Measurements from ENCODE around the gene UBE2H. TPM values are rescaled to one million over a fixed set of nuclear protein-coding genes. Genes with fewer than 3 reads are reported as not detected.

UBE2H gene
- total and polyA plus RNA-seq, 5 experiments from 2014 or later = 36.4 to 61.4 (median 46.7) TPM

DNA sequence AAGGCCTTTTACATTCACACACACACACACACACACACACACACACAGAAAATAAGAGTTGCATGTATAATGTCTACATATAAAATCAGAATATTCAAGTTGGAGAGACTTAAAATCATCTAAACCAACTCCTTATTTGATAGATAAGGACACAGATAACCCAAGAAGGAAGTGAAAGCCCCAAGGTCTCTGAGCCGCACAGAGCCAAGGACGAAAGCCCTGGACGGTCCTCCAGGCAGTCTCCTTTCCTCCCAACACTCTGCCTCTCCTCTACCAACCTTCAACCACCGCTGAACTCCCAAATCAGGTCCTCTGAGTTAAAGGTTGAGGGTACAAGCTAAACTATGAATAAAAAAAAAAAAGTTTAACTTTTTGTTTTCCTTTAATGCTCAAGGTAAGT, 28.2 kb downstream of the UBE2H start:
- peaks cover 0 to 59% (median 21%) of the 10 kb centered on the region in 3 donors for H3K36me3 Mint-ChIP-seq
- DNase-seq = no peak
- H3K4me3 Mint-ChIP-seq = no peak overlapping the region

GRCh38 chr7:129923709-129924108, 29.1 kb downstream of the UBE2H start:
- POLR2A ChIA-PET = no interaction called here
- peaks cover 22 to 60% (median 45%) of the 10 kb centered on the region in 4 donors for H3K4me1 Mint-ChIP-seq
- no peaks in the 10 kb centered on the region for H3K27me3 Mint-ChIP-seq
- peak overlapping the region in 3 of 10 donors; percentile 7 to 20 (median 11) for H3K4me3 Mint-ChIP-seq
- DNase-seq = no peak
- H3K9me3 Mint-ChIP-seq = no peaks in the 10 kb centered on the region
- ATAC-seq = no peak
- H3K36me3 Mint-ChIP-seq = peaks cover 0 to 58% (median 16%) of the 10 kb centered on the region in 3 donors
- peak overlapping the region in 9 of 10 donors; percentile 3 to 71 (median 23) for H3K27ac Mint-ChIP-seq

More for the DNA sequence above, 28.2 kb downstream of the UBE2H start:
- peak overlapping the region in 4 of 10 donors; percentile 15 to 60 (median 50) for H3K27ac Mint-ChIP-seq
- no peak for ATAC-seq
- no peaks in the 10 kb centered on the region for H3K9me3 Mint-ChIP-seq
- H3K27me3 Mint-ChIP-seq = no peaks in the 10 kb centered on the region
- POLR2A ChIA-PET = no interaction called here
- peaks cover 20 to 56% (median 43%) of the 10 kb centered on the region in 4 donors for H3K4me1 Mint-ChIP-seq

GRCh38 chr7:129919492-129919891, 33.3 kb downstream of the UBE2H start:
- Mint-ChIP-seq H3K36me3 (peaks cover 0 to 36% (median 9%) of the 10 kb centered on the region in 3 donors), H3K9me3 (no peaks in the 10 kb centered on the region), H3K27ac (peak overlapping the region in 5 of 10 donors; percentile 4 to 73 (median 41)), H3K27me3 (no peaks in the 10 kb centered on the region), H3K4me1 (peaks cover 32 to 73% (median 68%) of the 10 kb centered on the region in 4 donors), H3K4me3 (peak overlapping the region in 2 of 10 donors; percentile 14 to 26)
- POLR2A ChIA-PET = interaction anchor here (3.6 kb wide), 1 partner anchor 13 kb away, joined by 17 read pairs; no protein-coding TSS in a partner anchor
- DNase-seq (no peak), ATAC-seq (no peak)

- Mint-ChIP-seq H3K9me3 (no peaks in the 10 kb centered on the region), H3K4me1 (peaks cover 33 to 73% (median 68%) of the 10 kb centered on the region in 4 donors), H3K27me3 (no peaks in the 10 kb centered on the region), H3K27ac (peak overlapping the region in 2 of 10 donors; percentile 41 to 73), H3K4me3 (peak overlapping the region in 1 of 10 donors; percentile 14), H3K36me3 (peaks cover 0 to 36% (median 9%) of the 10 kb centered on the region in 3 donors)
- DNase-seq = no peak
- POLR2A ChIA-PET = interaction anchor here (0.7 to 3.6 kb wide), 2 partner anchors 12 to 66 kb away, joined by 3 to 17 read pairs; no protein-coding TSS in a partner anchor
- ATAC-seq = no peak
Measured at GRCh38 chr7:129918922-129919321, 33.8 kb downstream of the UBE2H start.

DNA sequence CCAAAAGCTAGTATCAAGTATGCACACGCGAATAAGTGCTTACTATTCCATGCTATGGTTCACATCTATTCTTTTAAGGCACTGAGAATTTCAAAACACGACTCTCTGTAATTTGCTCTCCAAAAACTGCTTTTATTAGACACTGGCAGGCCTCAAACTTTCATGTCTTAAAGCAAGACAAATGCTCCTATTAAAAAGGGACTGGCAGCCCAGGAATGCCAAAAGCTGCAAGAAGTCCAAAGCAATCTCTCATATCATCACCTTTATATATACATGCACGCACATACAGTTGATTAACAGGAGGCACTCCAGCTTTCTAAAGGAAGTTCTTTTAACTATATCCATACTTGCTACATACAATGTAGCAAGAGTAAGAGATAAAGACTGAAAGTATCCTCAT, 34.8 kb downstream of the UBE2H start:
- ATAC-seq (no peak), DNase-seq (no peak)
- POLR2A ChIA-PET = interaction anchor here (0.7 to 3.6 kb wide), 2 partner anchors 11 to 65 kb away, joined by 3 to 17 read pairs; no protein-coding TSS in a partner anchor
- Mint-ChIP-seq H3K36me3 (peaks cover 0 to 31% (median 9%) of the 10 kb centered on the region in 3 donors), H3K9me3 (no peaks in the 10 kb centered on the region), H3K4me1 (peaks cover 31 to 73% (median 69%) of the 10 kb centered on the region in 4 donors), H3K27ac (peak overlapping the region in 7 of 10 donors; percentile 15 to 89 (median 44)), H3K4me3 (peak overlapping the region in 4 of 10 donors; percentile 1 to 62 (median 40)), H3K27me3 (no peaks in the 10 kb centered on the region)

DNA sequence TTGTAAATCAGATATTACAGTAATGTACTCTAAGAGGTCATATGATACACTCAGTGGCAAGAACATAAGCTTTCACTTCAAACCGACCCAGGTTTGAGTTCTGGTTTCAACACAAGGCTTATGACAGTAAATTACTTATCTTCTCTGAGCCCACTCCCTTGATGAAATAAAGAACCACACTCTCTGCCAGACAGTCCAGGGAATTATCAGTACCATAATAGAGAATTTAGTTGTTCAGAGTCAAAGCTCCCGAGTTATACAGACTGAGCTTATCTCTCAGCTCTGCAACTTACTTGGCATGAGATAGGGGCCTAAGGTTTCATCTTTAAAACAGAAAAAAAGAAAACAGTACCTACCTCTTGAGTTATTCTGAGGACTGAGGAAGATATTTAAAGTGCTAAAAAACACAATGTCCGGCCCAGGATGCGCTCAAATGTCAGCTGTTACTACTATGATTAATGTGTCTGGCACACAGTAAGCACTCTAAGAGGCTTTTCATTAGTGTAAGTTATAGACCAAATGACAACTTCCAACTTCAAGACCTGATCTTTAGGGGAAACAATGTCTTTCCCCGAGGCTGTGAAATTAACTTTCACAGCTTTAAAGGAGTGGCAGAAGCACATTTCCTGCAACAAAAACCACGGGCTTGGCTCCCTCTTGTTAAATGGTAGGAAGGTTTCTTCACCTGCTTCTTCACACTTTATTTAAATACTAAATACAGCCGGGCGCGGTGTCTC, 38.1 kb downstream of the UBE2H start:
- Mint-ChIP-seq H3K4me1 (peaks cover 40 to 84% (median 81%) of the 10 kb centered on the region in 4 donors), H3K9me3 (no peaks in the 10 kb centered on the region), H3K36me3 (peaks cover 0 to 34% (median 16%) of the 10 kb centered on the region in 3 donors), H3K27me3 (no peaks in the 10 kb centered on the region), H3K27ac (peak overlapping the region; percentile 73 to 92 (median 79)), H3K4me3 (peak overlapping the region; percentile 23 to 72 (median 62))
- peak; percentile 50 to 54 for ATAC-seq
- peak in 3 of 10 donors; percentile 17 to 23 (median 21) for DNase-seq
- POLR2A ChIA-PET = no interaction called here

- Mint-ChIP-seq H3K27me3 (no peaks in the 10 kb centered on the region), H3K4me3 (peak overlapping the region in 7 of 10 donors; percentile 3 to 77 (median 42)), H3K9me3 (no peaks in the 10 kb centered on the region), H3K4me1 (peaks cover 43 to 88% (median 85%) of the 10 kb centered on the region in 4 donors), H3K27ac (peak overlapping the region in 8 of 10 donors; percentile 30 to 89 (median 79)), H3K36me3 (peaks cover 4 to 25% (median 15%) of the 10 kb centered on the region in 3 donors)
- DNase-seq (no peak), ATAC-seq (no peak)
- POLR2A ChIA-PET = no interaction called here
Measured at GRCh38 chr7:129913428-129913827, 39.3 kb downstream of the UBE2H start.

DNA sequence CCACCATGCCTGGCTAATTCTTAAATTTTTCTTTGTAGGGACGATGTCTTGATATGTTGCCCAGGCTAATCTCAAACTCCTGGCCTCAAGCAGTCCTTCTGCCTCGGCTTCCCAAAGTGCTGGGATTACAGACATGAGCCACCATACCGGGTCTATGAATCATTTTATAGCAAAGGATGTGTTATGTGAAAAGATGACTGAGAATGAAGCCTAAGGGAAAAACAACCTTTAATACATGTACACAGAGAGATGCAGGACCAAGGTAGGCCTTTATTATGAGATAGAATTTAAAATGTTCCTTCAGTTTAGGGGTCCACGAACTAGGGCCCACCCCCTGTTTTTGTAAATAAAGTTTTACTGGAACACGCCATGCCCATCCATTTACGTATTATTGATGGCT, 41.0 kb downstream of the UBE2H start:
- Mint-ChIP-seq H3K27me3 (no peaks in the 10 kb centered on the region), H3K9me3 (peaks cover 0 to 5% (median 0%) of the 10 kb centered on the region in 9 donors), H3K36me3 (peaks cover 4 to 25% (median 16%) of the 10 kb centered on the region in 3 donors), H3K4me1 (peaks cover 48 to 89% (median 87%) of the 10 kb centered on the region in 4 donors), H3K27ac (peak overlapping the region in 4 of 10 donors; percentile 41 to 83 (median 48)), H3K4me3 (peak overlapping the region in 1 of 10 donors; percentile 27)
- no peak for DNase-seq
- POLR2A ChIA-PET = no interaction called here
- no peak for ATAC-seq

DNA sequence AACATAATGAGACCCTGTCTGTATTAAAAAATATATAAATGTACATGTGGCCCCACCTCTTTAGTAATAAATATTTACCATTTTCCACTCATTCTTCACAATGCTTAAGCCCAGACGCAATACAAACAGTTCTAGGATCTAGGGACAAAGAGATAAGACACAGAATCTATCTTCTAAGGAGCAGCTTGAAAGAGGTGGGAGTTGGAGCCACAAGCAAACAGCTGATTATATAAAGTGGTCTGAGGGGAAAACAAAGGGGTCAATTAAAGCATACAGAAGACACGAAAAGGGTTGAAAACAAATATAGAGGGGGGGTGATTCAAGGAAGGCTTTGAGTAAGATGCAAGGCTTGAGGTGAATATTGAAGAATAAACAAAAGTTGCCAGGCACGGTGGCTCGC, 43.1 kb downstream of the UBE2H start:
- DNase-seq (no peak), ATAC-seq (no peak)
- Mint-ChIP-seq H3K9me3 (peaks cover 0 to 20% (median 3%) of the 10 kb centered on the region in 9 donors), H3K4me1 (peaks cover 49 to 89% (median 87%) of the 10 kb centered on the region in 4 donors), H3K36me3 (peaks cover 6 to 28% (median 25%) of the 10 kb centered on the region in 3 donors), H3K27me3 (no peaks in the 10 kb centered on the region), H3K4me3 (peak overlapping the region in 4 of 10 donors; percentile 0 to 18 (median 9)), H3K27ac (peak overlapping the region; percentile 0 to 97 (median 82))
- POLR2A ChIA-PET = interaction anchor here (0.6 kb wide), 1 partner anchor 586 kb away, joined by 3 read pairs; no protein-coding TSS in a partner anchor

DNA sequence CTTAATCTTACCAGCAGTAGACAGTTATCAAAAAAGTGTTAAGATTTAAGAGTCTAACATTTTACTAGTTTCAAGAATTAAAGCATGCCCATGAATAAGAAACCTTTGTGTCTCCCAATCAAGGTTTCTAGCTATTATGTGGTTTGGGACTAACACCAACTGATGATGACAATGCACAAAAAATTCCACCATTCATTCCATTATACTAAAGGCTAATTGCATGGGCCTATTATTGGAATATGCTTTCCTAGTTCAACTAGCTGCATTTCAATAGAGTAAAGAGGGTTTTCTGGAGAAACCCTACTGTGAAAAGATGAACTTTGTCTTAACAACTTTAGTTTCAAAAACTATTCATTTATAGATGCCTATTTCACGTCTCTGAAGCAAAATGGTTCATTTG, 44.6 kb downstream of the UBE2H start:
- Mint-ChIP-seq H3K4me3 (peak overlapping the region; percentile 9 to 83 (median 33)), H3K4me1 (peaks cover 55 to 89% (median 87%) of the 10 kb centered on the region in 4 donors), H3K36me3 (peaks cover 10 to 32% (median 29%) of the 10 kb centered on the region in 3 donors), H3K27me3 (no peaks in the 10 kb centered on the region), H3K9me3 (peaks cover 0 to 23% (median 3%) of the 10 kb centered on the region in 9 donors), H3K27ac (peak overlapping the region; percentile 71 to 97 (median 92))
- no peak for ATAC-seq
- DNase-seq = no peak
- POLR2A ChIA-PET = interaction anchor here (3.6 kb wide), 1 partner anchor 10 kb away, joined by 17 read pairs; no protein-coding TSS in a partner anchor

- POLR2A ChIA-PET = interaction anchor here (0.5 to 3.6 kb wide), 5 partner anchors 11 to 1118 kb away, joined by 3 to 17 read pairs (median 3); no protein-coding TSS in a partner anchor
- H3K4me3 Mint-ChIP-seq = peak overlapping the region; percentile 46 to 83 (median 70)
- H3K27ac Mint-ChIP-seq = peak overlapping the region; percentile 75 to 97 (median 94)
- peaks cover 56 to 96% (median 94%) of the 10 kb centered on the region in 4 donors for H3K4me1 Mint-ChIP-seq
- no peaks in the 10 kb centered on the region for H3K27me3 Mint-ChIP-seq
- ATAC-seq = peak; percentile 37 to 55
- peaks cover 10 to 32% (median 28%) of the 10 kb centered on the region in 3 donors for H3K36me3 Mint-ChIP-seq
- peaks cover 0 to 23% (median 3%) of the 10 kb centered on the region in 9 donors for H3K9me3 Mint-ChIP-seq
- peak in 2 of 10 donors; percentile 16 for DNase-seq
Measured at GRCh38 chr7:129907122-129907736, 45.5 kb downstream of the UBE2H start.

DNA sequence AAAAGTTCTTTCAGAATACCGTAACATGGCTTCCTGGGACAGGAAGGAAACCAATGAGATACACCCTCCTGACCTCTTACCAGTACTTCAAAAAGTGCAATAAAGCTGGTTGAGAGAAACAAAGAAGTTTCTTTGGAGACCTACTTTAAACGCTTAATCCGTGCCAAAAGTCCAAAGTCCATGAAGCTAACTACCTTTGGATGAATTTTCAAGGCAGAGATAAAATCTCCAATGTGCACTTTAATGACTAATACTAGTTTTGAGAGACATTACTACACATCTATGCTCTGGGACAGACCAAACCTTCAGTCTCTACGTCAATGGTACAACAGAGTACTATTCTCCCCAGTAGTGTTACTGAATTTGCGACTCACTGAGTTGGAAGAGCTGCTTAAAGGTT, 46.1 kb downstream of the UBE2H start:
- H3K27me3 Mint-ChIP-seq = no peaks in the 10 kb centered on the region

More for the DNA sequence above, 46.1 kb downstream of the UBE2H start:
- ATAC-seq (peak; percentile 74 to 82), DNase-seq (peak in 3 of 10 donors; percentile 36 to 57 (median 56))
- Mint-ChIP-seq H3K36me3 (peaks cover 10 to 31% (median 26%) of the 10 kb centered on the region in 3 donors), H3K9me3 (peaks cover 0 to 23% (median 3%) of the 10 kb centered on the region in 9 donors), H3K4me3 (peak overlapping the region; percentile 46 to 83 (median 70)), H3K4me1 (peaks cover 55 to 98% (median 95%) of the 10 kb centered on the region in 4 donors), H3K27ac (peak overlapping the region; percentile 75 to 97 (median 94))
- POLR2A ChIA-PET = interaction anchor here (0.5 to 3.6 kb wide), 5 partner anchors 12 to 1119 kb away, joined by 3 to 17 read pairs (median 3); no protein-coding TSS in a partner anchor
